Liver (tissue), 9 donors: ENCODE results near the gene HDLBP. TPM values are rescaled to one million over a fixed set of nuclear protein-coding genes. Genes with fewer than 3 reads are reported as not detected.

Experiments
- DNase-seq: peaks from one replicate; pipeline ENCODE4 v3.0.0-alpha.2; 2017; ENCODE audit warnings: low spot score
- H3K27ac ChIP-seq, 2 donors: one replicate each; pipeline ENCODE4 v1.7.0; 2013; ENCODE audit warnings: inconsistent platforms in 2 of 2, low read length in 2 of 2, control low read depth in 1 of 2, low read depth in 1 of 2, mild to moderate bottlenecking in 1 of 2
- H3K27me3 ChIP-seq, 4 donors: one replicate each; pipeline versions ENCODE4 v1.6.1 to v1.7.0; 2013; ENCODE audit warnings: low read length in 3 of 4, inconsistent platforms in 1 of 4, mild to moderate bottlenecking in 1 of 4, moderate library complexity in 1 of 4; ENCODE audit not compliant: control insufficient read depth in 4 of 4, insufficient read depth in 4 of 4
- H3K36me3 ChIP-seq, 4 donors: one replicate each; pipeline versions ENCODE4 v1.6.1 to v1.7.0; 2013; ENCODE audit warnings: low read length in 3 of 4, mild to moderate bottlenecking in 3 of 4, low read depth in 1 of 4, moderate library complexity in 1 of 4; ENCODE audit not compliant: control insufficient read depth in 4 of 4, insufficient read depth in 3 of 4
- H3K4me1 ChIP-seq, 4 donors: one replicate each; pipeline versions ENCODE4 v1.6.1 to v1.7.0; 2013; ENCODE audit warnings: low read length in 3 of 4, mild to moderate bottlenecking in 3 of 4, moderate library complexity in 1 of 4; ENCODE audit not compliant: control insufficient read depth in 4 of 4, insufficient read depth in 4 of 4
- H3K4me3 ChIP-seq, 3 donors: one replicate each; pipeline versions ENCODE4 v1.6.1 to v1.7.0; 2013; ENCODE audit warnings: low read length in 3 of 3, control low read depth in 1 of 3, low read depth in 1 of 3, mild to moderate bottlenecking in 1 of 3
- H3K9ac ChIP-seq, 2 donors: one replicate each; pipeline ENCODE4 v1.7.0; 2013; ENCODE audit warnings: low read length in 2 of 2, mild to moderate bottlenecking in 2 of 2, moderate library complexity in 2 of 2, control low read depth in 1 of 2, low read depth in 1 of 2
- H3K9me3 ChIP-seq, 4 donors: one replicate each; pipeline versions ENCODE4 v1.6.1 to v1.7.0; 2013; ENCODE audit warnings: low read length in 3 of 4; ENCODE audit not compliant: control insufficient read depth in 4 of 4
- ATF3 ChIP-seq: IDR thresholded peaks from 2 replicates; pipeline ENCODE4 v1.6.1; 2016; ENCODE audit warnings: antibody characterized with exemption
- CTCF ChIP-seq: fragments of 150-350 bp; IDR thresholded peaks from 2 replicates; pipeline ENCODE4 v1.5.1; 2017; ENCODE audit warnings: improper control_type of control experiment, low read depth, low read length; ENCODE audit not compliant: missing input control
- EGR1 ChIP-seq, 2 donors: IDR thresholded peaks; 2 replicates each; pipeline ENCODE4 v1.6.1; 2016 to 2018; ENCODE audit warnings: antibody characterized with exemption in 2 of 2, low read depth in 2 of 2
- FOXA1 ChIP-seq: IDR thresholded peaks from 2 replicates; pipeline ENCODE4 v1.6.1; 2016; ENCODE audit warnings: antibody characterized with exemption
- FOXA2 ChIP-seq: IDR thresholded peaks from 2 replicates; pipeline ENCODE4 v1.6.1; 2016; ENCODE audit warnings: antibody characterized with exemption
- GABPA ChIP-seq, 2 donors: IDR thresholded peaks in 1 of 2; conservative IDR thresholded peaks in 1 of 2; 2 replicates each; pipeline ENCODE4 v1.6.1; 2016; ENCODE audit warnings: antibody characterized with exemption in 2 of 2, mild to moderate bottlenecking in 1 of 2, moderate library complexity in 1 of 2
- HNF4A ChIP-seq, 2 donors: conservative IDR thresholded peaks; 2 replicates each; pipeline ENCODE4 v1.6.1; 2016; ENCODE audit warnings: antibody characterized with exemption in 2 of 2, mild to moderate bottlenecking in 2 of 2
- HNF4G ChIP-seq: IDR thresholded peaks from 2 replicates; pipeline ENCODE4 v1.6.1; 2016; ENCODE audit warnings: antibody characterized with exemption
- JUND ChIP-seq, 2 donors: IDR thresholded peaks; 2 replicates each; pipeline ENCODE4 v1.6.1; 2016; ENCODE audit warnings: antibody characterized with exemption in 2 of 2
- MAX ChIP-seq: IDR thresholded peaks from 2 replicates; pipeline ENCODE4 v1.6.1; 2016; ENCODE audit warnings: antibody characterized with exemption
- NR2F2 ChIP-seq: IDR thresholded peaks from 2 replicates; pipeline ENCODE4 v1.6.1; 2016; ENCODE audit warnings: antibody characterized with exemption
- RAD21 ChIP-seq, 2 donors: IDR thresholded peaks; 2 replicates each; pipeline ENCODE4 v1.6.1; 2016; ENCODE audit warnings: antibody characterized with exemption in 2 of 2, mild to moderate bottlenecking in 2 of 2
- REST ChIP-seq: IDR thresholded peaks from 2 replicates; pipeline ENCODE4 v1.6.1; 2016; ENCODE audit warnings: antibody characterized with exemption, mild to moderate bottlenecking
- RXRA ChIP-seq, 2 donors: IDR thresholded peaks; 2 replicates each; pipeline ENCODE4 v1.6.1; 2017 to 2018; ENCODE audit warnings: antibody characterized with exemption in 2 of 2, mild to moderate bottlenecking in 1 of 2
- SP1 ChIP-seq: IDR thresholded peaks from 2 replicates; pipeline ENCODE4 v1.6.1; 2018; ENCODE audit warnings: antibody characterized with exemption, mild to moderate bottlenecking
- TAF1 ChIP-seq: conservative IDR thresholded peaks from 2 replicates; pipeline ENCODE4 v1.6.1; 2016; ENCODE audit warnings: antibody characterized with exemption, mild to moderate bottlenecking
- YY1 ChIP-seq: IDR thresholded peaks from 2 replicates; pipeline ENCODE4 v1.6.1; 2016; ENCODE audit warnings: antibody characterized with exemption, mild to moderate bottlenecking
- ZBTB33 ChIP-seq: IDR thresholded peaks from 2 replicates; pipeline ENCODE4 v1.6.1; 2016; ENCODE audit warnings: antibody characterized with exemption
- WGBS: extraction: QIAGEN DNeasy Blood & Tissue Kit; methylation state at CpG from one replicate; pipeline ENCODE4 v1.1.7; 2013; 5-methylcytosine and 5-hydroxymethylcytosine counted together
- polyA plus RNA-seq, 2 donors: library from polyadenylated mRNA; stranded (reverse) in 1 of 2; unstranded in 1 of 2; fragments of 200-250 nt in 1 of 2; fragments of >200 nt in 1 of 2; fragmentation: Nextera tagmentation in 1 of 2; extraction: Ambion mirVana in 1 of 2; gene quantifications; one replicate each; pipeline versions ENCODE4 v1.2.1 to v1.2.3, GENCODE V29; 2013 to 2015
- total RNA-seq, 2 donors: library from RNA; depleted of rRNA; stranded (reverse); fragments of >200 nt; gene quantifications; one replicate each; pipeline ENCODE4 v1.2.3, GENCODE V29; 2014
- donor health status: healthy.
- donor health status: healthy.
- donor health status: healthy.
- donor health status: healthy.
- donor health status: healthy.

Gene HDLBP
- total and polyA plus RNA-seq, 4 donors: 219 to 580 (median 258) TPM

- no peak for DNase-seq
- Histone ChIP-seq H3K4me1 (peaks cover 0 to 35% (median 20%) of the 10 kb centered on the region in 4 donors), H3K27me3 (no peaks in the 10 kb centered on the region), H3K4me3 (no peak overlapping the region), H3K27ac (peak overlapping the region; percentile 61 to 78), H3K36me3 (peaks cover 22 to 68% (median 64%) of the 10 kb centered on the region in 4 donors), H3K9me3 (no peaks in the 10 kb centered on the region), H3K9ac (no peak overlapping the region)
- TF ChIP-seq RXRA (IDR thresholded peaks at IDR 0.05): peak in 1 of 2 donors; percentile 56
- peak in 1 of 2 donors; percentile 36 for TF ChIP-seq HNF4A (conservative IDR thresholded peaks at IDR 0.05)
- TF ChIP-seq TAF1: no peak
- no peak for TF ChIP-seq JUND (IDR thresholded peaks at IDR 0.05)
- WGBS: 44% methylated on average over 13 of the region's 13 CpGs
Observed at GRCh38 chr2:241255542-241256167, 59.8 kb downstream of the HDLBP start.

- no peak overlapping the region for H3K4me3 ChIP-seq
- H3K27ac ChIP-seq: peak overlapping the region; percentile 61 to 78
- TF ChIP-seq HNF4A (conservative IDR thresholded peaks at IDR 0.05) (peak; percentile 90 to 96), JUND (IDR thresholded peaks at IDR 0.05) (peak; percentile 80 to 91), MAX (peak; percentile 90), RXRA (IDR thresholded peaks at IDR 0.05) (peak; percentile 96), SP1 (peak; percentile 96), YY1 (peak; percentile 93), REST (peak; percentile 36), ZBTB33 (peak; percentile 83), GABPA (IDR thresholded peaks at IDR 0.05 in 1 of 2, conservative IDR thresholded peaks at IDR 0.05 in 1 of 2) (peak in 1 of 2 donors; percentile 67), RAD21 (IDR thresholded peaks at IDR 0.05) (peak; percentile 55 to 61), TAF1 (no peak), CTCF (no peak), HNF4G (peak; percentile 83), FOXA2 (peak; percentile 69), EGR1 (IDR thresholded peaks at IDR 0.05; ENCODE audit: low read depth in 2 of 2) (peak in 1 of 2 donors; percentile 58), ATF3 (peak; percentile 92), NR2F2 (no peak), FOXA1 (peak; percentile 81)
- H3K27me3 ChIP-seq: no peaks in the 10 kb centered on the region
- 39% methylated on average over 10 of the region's 10 CpGs for WGBS
- H3K9me3 ChIP-seq: no peaks in the 10 kb centered on the region
- H3K9ac ChIP-seq: no peak overlapping the region
- DNase-seq: no peak
- H3K36me3 ChIP-seq: peaks cover 22 to 69% (median 65%) of the 10 kb centered on the region in 4 donors
- peaks cover 0 to 33% (median 20%) of the 10 kb centered on the region in 4 donors for H3K4me1 ChIP-seq
Observed at GRCh38 chr2:241254904-241255351, 60.5 kb downstream of the HDLBP start.
